T-cell (primary cell): ENCODE results near the gene ABCB11. TPM values are rescaled to one million over a fixed set of nuclear protein-coding genes. Genes with fewer than 3 reads are reported as not detected.

Experiments
- ATAC-seq, 4 experiments: fragments of 200-7000 bp in 3 of 4; fragments of 150-1000 bp in 1 of 4; cut with Tn5 transposase; replicated peaks in 1 of 4; 1 replicate in 3 of 4; 2 replicates in 1 of 4; pipeline ENCODE4 v1.10.0; 2021; ENCODE audit warnings: moderate library complexity in 3 of 4, mild to moderate bottlenecking in 2 of 4, moderate number of reproducible peaks in 1 of 4
- CTCF ChIA-PET, 2 donors: fragments of 300-600 bp; sonication (Branson Sonifier 250); formaldehyde crosslinking; loops; one replicate each; lab custom pipeline; 2022; ENCODE audit warnings: antibody characterized with exemption in 2 of 2; lab: Charles Lee
- POLR2A ChIA-PET, 2 donors: fragments of 300-600 bp; sonication (Branson Sonifier 250); formaldehyde crosslinking; loops; one replicate each; lab custom pipeline; 2022; ENCODE audit warnings: antibody characterized with exemption in 2 of 2; lab: Charles Lee
- DNase-seq, 35 experiments: peaks; one replicate each; pipeline versions ENCODE4 v3.0.0 to v3.0.0-alpha.2; 2013 to 2023
- H3K27ac ChIP-seq: one replicate; pipeline ENCODE4 v1.5.1; 2013; ENCODE audit warnings: low read length
- H3K27me3 ChIP-seq, 2 experiments: replicated peaks in 1 of 2; 1 replicate in 1 of 2; 2 replicates in 1 of 2; pipeline versions ENCODE4 v1.6.1 to v1.7.0; 2013; ENCODE audit warnings: low read length in 1 of 2, mixed read lengths in 1 of 2; ENCODE audit not compliant: control insufficient read depth in 2 of 2, insufficient read depth in 2 of 2; ENCODE audit errors: extremely low read depth in 1 of 2
- H3K36me3 ChIP-seq, 2 donors: 1 replicate in 1 of 2; 2 replicates in 1 of 2; pipeline versions ENCODE4 v1.6.1 to v1.7.0; 2013; ENCODE audit warnings: low read length in 1 of 2; ENCODE audit not compliant: control insufficient read depth in 2 of 2, insufficient read depth in 1 of 2; ENCODE audit errors: extremely low read depth in 1 of 2
- H3K4me1 ChIP-seq, 2 experiments: 1 replicate in 1 of 2; 2 replicates in 1 of 2; pipeline versions ENCODE4 v1.6.1 to v1.7.0; 2013; ENCODE audit warnings: low read length in 2 of 2, mixed read lengths in 1 of 2; ENCODE audit not compliant: insufficient read depth in 2 of 2, control insufficient read depth in 1 of 2; ENCODE audit errors: extremely low read depth in 1 of 2
- H3K4me3 ChIP-seq, 2 donors: 1 replicate in 1 of 2; 2 replicates in 1 of 2; pipeline versions ENCODE4 v1.5.1 to v1.7.0; 2013; ENCODE audit warnings: mild to moderate bottlenecking in 2 of 2, low read length in 1 of 2, moderate library complexity in 1 of 2; ENCODE audit not compliant: control insufficient read depth in 1 of 2; ENCODE audit errors: extremely low read depth in 1 of 2
- H3K9me3 ChIP-seq: 2 replicates; pipeline ENCODE4 v1.7.0; 2013
- H3K27ac Mint-ChIP-seq, 2 donors: one replicate each; pipeline ENCODE4 v1.8.0; 2020 to 2021; ENCODE audit warnings: mild to moderate bottlenecking in 2 of 2, mixed read lengths in 2 of 2
- H3K27me3 Mint-ChIP-seq, 2 donors: one replicate each; pipeline ENCODE4 v1.8.0; 2021 to 2022; ENCODE audit warnings: mixed read lengths in 2 of 2
- H3K36me3 Mint-ChIP-seq: one replicate; pipeline ENCODE4 v1.8.0; 2021; ENCODE audit warnings: mixed read lengths
- H3K4me1 Mint-ChIP-seq, 3 donors: one replicate each; pipeline ENCODE4 v1.8.0; 2020 to 2022; ENCODE audit warnings: mixed read lengths in 3 of 3, mild to moderate bottlenecking in 1 of 3
- H3K4me3 Mint-ChIP-seq, 3 donors: one replicate each; pipeline ENCODE4 v1.8.0; 2020 to 2022; ENCODE audit warnings: mild to moderate bottlenecking in 3 of 3, mixed read lengths in 3 of 3, moderate library complexity in 3 of 3
- H3K9me3 Mint-ChIP-seq, 3 donors: one replicate each; pipeline ENCODE4 v1.8.0; 2020 to 2022; ENCODE audit warnings: mixed read lengths in 3 of 3
- WGBS: methylation state at CpG from one replicate; pipeline ENCODE4 v1.1.5; 2013; ENCODE audit warnings: missing lambda C conversion rate; ENCODE audit not compliant: insufficient coverage; 5-methylcytosine and 5-hydroxymethylcytosine counted together
- total RNA-seq, 35 experiments: library from RNA in 6 of 35; stranded (reverse) in 6 of 35; fragments of 120-200 nt in 1 of 35; gene quantifications; one replicate each; pipeline versions ENCODE4 v1.2.1 to v1.2.4 and lab custom pipeline; 2013 to 2026

The ABCB11 gene
- total RNA-seq, 5 donors from 2014 or later (not counting 1 experiment from before 2014, with no cell fraction given): 0.03 TPM; not detected in 3

GRCh38 chr2:168915441-168916330, 115.4 kb downstream of the ABCB11 start:
- Histone ChIP-seq H3K4me3 (no peak overlapping the region), H3K9me3 (no peaks in the 10 kb centered on the region), H3K27me3 (peaks cover 0 to 11% of the 10 kb centered on the region in 2 experiments), H3K4me1 (peaks cover 0 to 4% of the 10 kb centered on the region in 2 experiments), H3K27ac (no peak overlapping the region), H3K36me3 (no peaks in the 10 kb centered on the region)
- Mint-ChIP-seq H3K27ac (peak overlapping the region; percentile 58 to 67), H3K4me3 (no peak overlapping the region), H3K9me3 (peaks cover 0 to 3% (median 0%) of the 10 kb centered on the region in 3 donors), H3K36me3 (no peaks in the 10 kb centered on the region), H3K4me1 (peaks cover 11 to 13% (median 11%) of the 10 kb centered on the region in 3 donors), H3K27me3 (peaks cover 21 to 24% of the 10 kb centered on the region in 2 donors)
- DNase-seq (no peak), ATAC-seq (peak in 1 of 4 experiments; percentile 38)
- ChIA-PET CTCF (interaction anchor here (0.6 to 1.4 kb wide), 3 partner anchors 45 to 569 kb away, joined by 3 to 4 read pairs (median 4); no protein-coding TSS in a partner anchor), POLR2A (no interaction called here)
- WGBS: no CpG with 5 or more reads among the region's 3 CpGs

GRCh38 chr2:168913495-168913894, 117.6 kb downstream of the ABCB11 start:
- Mint-ChIP-seq H3K4me3 (no peak overlapping the region), H3K9me3 (peaks cover 0 to 3% (median 0%) of the 10 kb centered on the region in 3 donors), H3K36me3 (no peaks in the 10 kb centered on the region), H3K27me3 (peaks cover 19 to 28% of the 10 kb centered on the region in 2 donors), H3K27ac (no peak overlapping the region), H3K4me1 (peaks cover 11 to 13% (median 11%) of the 10 kb centered on the region in 3 donors)
- ChIA-PET CTCF (interaction anchor here in 1 of 2 donors (0.5 to 0.7 kb wide), 3 partner anchors 11 to 536 kb away, joined by 3 to 5 read pairs (median 3); no protein-coding TSS in a partner anchor), POLR2A (interaction anchor here (0.6 kb wide), 3 partner anchors 38 to 325 kb away, joined by 3 to 8 read pairs (median 7); no protein-coding TSS in a partner anchor)
- Histone ChIP-seq H3K9me3 (no peaks in the 10 kb centered on the region), H3K27me3 (peaks cover 0 to 11% of the 10 kb centered on the region in 2 experiments), H3K4me3 (no peak overlapping the region), H3K27ac (no peak overlapping the region), H3K4me1 (peaks cover 0 to 4% of the 10 kb centered on the region in 2 experiments), H3K36me3 (no peaks in the 10 kb centered on the region)
- ATAC-seq: no peak
- no peak for DNase-seq
- 100% methylated on average over 1 of the region's 4 CpGs for WGBS

- Mint-ChIP-seq H3K4me1 (peaks cover 11 to 13% (median 11%) of the 10 kb centered on the region in 3 donors), H3K4me3 (peak overlapping the region in 2 of 3 donors; percentile 41 to 59), H3K27ac (no peak overlapping the region), H3K36me3 (no peaks in the 10 kb centered on the region), H3K27me3 (peaks cover 19 to 29% of the 10 kb centered on the region in 2 donors), H3K9me3 (peaks cover 0 to 3% (median 0%) of the 10 kb centered on the region in 3 donors)
- 22% methylated on average over 13 of the region's 21 CpGs for WGBS
- H3K36me3 ChIP-seq: no peaks in the 10 kb centered on the region
- POLR2A ChIA-PET: interaction anchor here (0.6 kb wide), 3 partner anchors 37 to 325 kb away, joined by 3 to 8 read pairs (median 7); no protein-coding TSS in a partner anchor
- H3K27ac ChIP-seq: no peak overlapping the region
- H3K27me3 ChIP-seq: peaks cover 0 to 11% of the 10 kb centered on the region in 2 experiments
- peak in 2 of 4 experiments; percentile 27 to 34 for ATAC-seq
- no peak for DNase-seq
- CTCF ChIA-PET: interaction anchor here in 1 of 2 donors (0.5 to 0.7 kb wide), 2 partner anchors 12 to 536 kb away, joined by 3 to 5 read pairs; no protein-coding TSS in a partner anchor
- peaks cover 0 to 4% of the 10 kb centered on the region in 2 experiments for H3K4me1 ChIP-seq
- no peaks in the 10 kb centered on the region for H3K9me3 ChIP-seq
- peak overlapping the region in 1 of 2 donors; percentile 11 for H3K4me3 ChIP-seq
These were observed 118.2 kb downstream of the ABCB11 start for GRCh38 chr2:168912901-168913369.

- Histone ChIP-seq H3K36me3 (no peaks in the 10 kb centered on the region), H3K9me3 (no peaks in the 10 kb centered on the region), H3K27me3 (peaks cover 0 to 11% of the 10 kb centered on the region in 2 experiments), H3K27ac (no peak overlapping the region), H3K4me1 (peaks cover 0 to 4% of the 10 kb centered on the region in 2 experiments), H3K4me3 (no peak overlapping the region)
- 45% methylated on average over 2 of the region's 6 CpGs for WGBS
- peak overlapping the region in 1 of 3 donors; percentile 59 for H3K4me3 Mint-ChIP-seq
- peaks cover 19 to 33% of the 10 kb centered on the region in 2 donors for H3K27me3 Mint-ChIP-seq
- DNase-seq (no peak), ATAC-seq (no peak)
- POLR2A ChIA-PET: no interaction called here
- H3K4me1 Mint-ChIP-seq: peaks cover 11 to 13% (median 11%) of the 10 kb centered on the region in 3 donors
- H3K36me3 Mint-ChIP-seq: no peaks in the 10 kb centered on the region
- H3K9me3 Mint-ChIP-seq: peaks cover 0 to 3% (median 0%) of the 10 kb centered on the region in 3 donors
- CTCF ChIA-PET: no interaction called here
- no peak overlapping the region for H3K27ac Mint-ChIP-seq
These were observed 118.7 kb downstream of the ABCB11 start for GRCh38 chr2:168912466-168912865.

- no peak overlapping the region for H3K4me3 Mint-ChIP-seq
- H3K9me3 ChIP-seq: no peaks in the 10 kb centered on the region
- H3K4me3 ChIP-seq: no peak overlapping the region
- POLR2A ChIA-PET: no interaction called here
- no peaks in the 10 kb centered on the region for H3K36me3 ChIP-seq
- peaks cover 0 to 4% of the 10 kb centered on the region in 2 experiments for H3K4me1 ChIP-seq
- peaks cover 0 to 11% of the 10 kb centered on the region in 2 experiments for H3K27me3 ChIP-seq
- no peaks in the 10 kb centered on the region for H3K36me3 Mint-ChIP-seq
- peaks cover 25 to 40% of the 10 kb centered on the region in 2 donors for H3K27me3 Mint-ChIP-seq
- H3K9me3 Mint-ChIP-seq: no peaks in the 10 kb centered on the region
- H3K4me1 Mint-ChIP-seq: peaks cover 4 to 6% (median 6%) of the 10 kb centered on the region in 3 donors
- H3K27ac Mint-ChIP-seq: no peak overlapping the region
- 96% methylated on average over 3 of the region's 5 CpGs for WGBS
- ATAC-seq (no peak), DNase-seq (no peak)
- CTCF ChIA-PET: interaction anchor here in 1 of 2 donors (0.7 kb wide), 1 partner anchor 562 kb away, joined by 4 read pairs; no protein-coding TSS in a partner anchor
- H3K27ac ChIP-seq: no peak overlapping the region
These were observed 120.8 kb downstream of the ABCB11 start for GRCh38 chr2:168910330-168910729.
